ENCODE results near the gene GNAZ.

GNAZ gene

GRCh38 chr22:23156286-23156685, 86.0 kb downstream of the GNAZ start:
- peak overlapping the region; percentile 49; the same call in 1 of the 2 replicates for H2AFZ ChIP-seq (ENCODE audit: low read length)
- H3K4me1 ChIP-seq (ENCODE audit: low read length), result peaks cover 20% of the 10 kb centered on the region
- peaks cover 39% of the 10 kb centered on the region for H3K79me2 ChIP-seq (ENCODE audit: low read length)
- no peaks in the 10 kb centered on the region for H3K27me3 ChIP-seq (replicated peaks; ENCODE audit: insufficient read depth, low read length)
- H3F3A ChIP-seq (ENCODE audit: insufficient read depth, low read length), result peaks cover 21% of the 10 kb centered on the region
- H3K9me2 ChIP-seq (replicated peaks; ENCODE audit: insufficient read depth, low read length), result no peaks in the 10 kb centered on the region
- peak overlapping the region; percentile 91 for H3K4me2 ChIP-seq (ENCODE audit: low read depth, low read length)
- H3K4me3 ChIP-seq (ENCODE audit: low read length), result peak overlapping the region; percentile 95
- H3K27ac ChIP-seq (ENCODE audit: low read length), result peak overlapping the region; percentile 98
- DNase-seq, result peak; percentile 32
- TF ChIP-seq EZH2 (optimal IDR thresholded peaks at IDR 0.05; ENCODE audit: low read depth, low read length), result no peak
- TF ChIP-seq, protein P1, sequence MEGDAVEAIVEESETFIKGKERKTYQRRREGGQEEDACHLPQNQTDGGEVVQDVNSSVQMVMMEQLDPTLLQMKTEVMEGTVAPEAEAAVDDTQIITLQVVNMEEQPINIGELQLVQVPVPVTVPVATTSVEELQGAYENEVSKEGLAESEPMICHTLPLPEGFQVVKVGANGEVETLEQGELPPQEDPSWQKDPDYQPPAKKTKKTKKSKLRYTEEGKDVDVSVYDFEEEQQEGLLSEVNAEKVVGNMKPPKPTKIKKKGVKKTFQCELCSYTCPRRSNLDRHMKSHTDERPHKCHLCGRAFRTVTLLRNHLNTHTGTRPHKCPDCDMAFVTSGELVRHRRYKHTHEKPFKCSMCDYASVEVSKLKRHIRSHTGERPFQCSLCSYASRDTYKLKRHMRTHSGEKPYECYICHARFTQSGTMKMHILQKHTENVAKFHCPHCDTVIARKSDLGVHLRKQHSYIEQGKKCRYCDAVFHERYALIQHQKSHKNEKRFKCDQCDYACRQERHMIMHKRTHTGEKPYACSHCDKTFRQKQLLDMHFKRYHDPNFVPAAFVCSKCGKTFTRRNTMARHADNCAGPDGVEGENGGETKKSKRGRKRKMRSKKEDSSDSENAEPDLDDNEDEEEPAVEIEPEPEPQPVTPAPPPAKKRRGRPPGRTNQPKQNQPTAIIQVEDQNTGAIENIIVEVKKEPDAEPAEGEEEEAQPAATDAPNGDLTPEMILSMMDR (IDR thresholded peaks at IDR 0.05; ENCODE audit: low read length), result peak; percentile 23; the same call in 1 of the 2 replicates
- no peaks in the 10 kb centered on the region for H4K20me1 ChIP-seq (ENCODE audit: insufficient read depth, low read length)
- H3K9ac ChIP-seq (ENCODE audit: low read length), result peak overlapping the region; percentile 99
- peaks cover 7% of the 10 kb centered on the region; the same call in 1 of the 2 replicates for H3K36me3 ChIP-seq (replicated peaks; ENCODE audit: insufficient read depth, low read length)
- no peaks in the 10 kb centered on the region for H3K9me3 ChIP-seq (replicated peaks; ENCODE audit: insufficient read depth, low read length)

- Histone ChIP-seq H4K20me1 (ENCODE audit: insufficient read depth, low read length) (no peaks in the 10 kb centered on the region), H3K4me1 (ENCODE audit: low read length) (peaks cover 20% of the 10 kb centered on the region), H3K9ac (ENCODE audit: low read length) (peak overlapping the region; percentile 99), H3K4me2 (ENCODE audit: low read depth, low read length) (peak overlapping the region; percentile 95), H2AFZ (ENCODE audit: low read length) (no peak overlapping the region), H3K27ac (ENCODE audit: low read length) (peak overlapping the region; percentile 98), H3K9me3 (replicated peaks; ENCODE audit: insufficient read depth, low read length) (no peaks in the 10 kb centered on the region), H3K79me2 (ENCODE audit: low read length) (peaks cover 39% of the 10 kb centered on the region), H3K9me2 (replicated peaks; ENCODE audit: insufficient read depth, low read length) (no peaks in the 10 kb centered on the region), H3K27me3 (replicated peaks; ENCODE audit: insufficient read depth, low read length) (no peaks in the 10 kb centered on the region), H3K36me3 (replicated peaks; ENCODE audit: insufficient read depth, low read length) (peaks cover 7% of the 10 kb centered on the region; the same call in 1 of the 2 replicates), H3F3A (ENCODE audit: insufficient read depth, low read length) (peaks cover 24% of the 10 kb centered on the region), H3K4me3 (ENCODE audit: low read length) (peak overlapping the region; percentile 95)
- peak; percentile 44 for DNase-seq
- no peak for TF ChIP-seq EZH2phosphoT487 (IDR thresholded peaks at IDR 0.05; ENCODE audit: low read length)
- TF ChIP-seq, protein P1 (IDR thresholded peaks at IDR 0.05; ENCODE audit: low read length), result no peak
- TF ChIP-seq EZH2 (optimal IDR thresholded peaks at IDR 0.05; ENCODE audit: low read depth, low read length), result no peak
Observed at GRCh38 chr22:23157560-23158515, 87.5 kb downstream of the GNAZ start.

- Histone ChIP-seq H3K79me2 (ENCODE audit: low read length) (peaks cover 39% of the 10 kb centered on the region), H3K4me2 (ENCODE audit: low read depth, low read length) (peak overlapping the region; percentile 95), H3K4me1 (ENCODE audit: low read length) (peaks cover 20% of the 10 kb centered on the region), H2AFZ (ENCODE audit: low read length) (no peak overlapping the region), H3K9me2 (replicated peaks; ENCODE audit: insufficient read depth, low read length) (no peaks in the 10 kb centered on the region), H4K20me1 (ENCODE audit: insufficient read depth, low read length) (no peaks in the 10 kb centered on the region), H3K9me3 (replicated peaks; ENCODE audit: insufficient read depth, low read length) (no peaks in the 10 kb centered on the region), H3K36me3 (replicated peaks; ENCODE audit: insufficient read depth, low read length) (peaks cover 7% of the 10 kb centered on the region; the same call in 1 of the 2 replicates), H3K9ac (ENCODE audit: low read length) (peak overlapping the region; percentile 99), H3K27me3 (replicated peaks; ENCODE audit: insufficient read depth, low read length) (no peaks in the 10 kb centered on the region), H3K4me3 (ENCODE audit: low read length) (peak overlapping the region; percentile 95), H3K27ac (ENCODE audit: low read length) (peak overlapping the region; percentile 98; the same call in 1 of the 2 replicates), H3F3A (ENCODE audit: insufficient read depth, low read length) (peaks cover 24% of the 10 kb centered on the region)
- DNase-seq, result no peak
- TF ChIP-seq EZH2phosphoT487 (IDR thresholded peaks at IDR 0.05; ENCODE audit: low read length) (no peak), EZH2 (optimal IDR thresholded peaks at IDR 0.05; ENCODE audit: low read depth, low read length) (no peak)
- TF ChIP-seq, protein P1 (IDR thresholded peaks at IDR 0.05; ENCODE audit: low read length), result no peak
Observed at GRCh38 chr22:23158516-23159290, 88.4 kb downstream of the GNAZ start.
